Measurements from ENCODE around the gene SGSM1.

DNA sequence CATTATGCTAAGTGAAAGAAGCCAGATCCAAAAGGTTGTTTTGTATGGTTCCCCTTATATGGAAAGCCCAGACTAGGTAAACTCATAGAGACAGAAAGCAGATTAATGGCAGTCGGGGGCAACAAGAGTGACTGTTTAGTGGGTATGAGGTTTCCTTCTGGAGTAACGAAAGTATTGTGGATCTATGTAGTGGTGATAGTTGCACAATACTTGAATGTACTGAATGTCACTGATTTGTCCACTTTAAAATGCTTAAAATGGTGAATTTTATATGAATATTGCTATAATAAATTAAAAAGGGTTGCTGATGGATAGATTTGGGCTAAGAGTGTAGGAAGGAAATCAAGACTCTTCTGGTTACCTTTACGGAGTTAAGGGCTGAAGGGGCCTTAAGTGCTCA, 10.0 kb upstream of the SGSM1 start:
- TF ChIP-seq, protein P1, sequence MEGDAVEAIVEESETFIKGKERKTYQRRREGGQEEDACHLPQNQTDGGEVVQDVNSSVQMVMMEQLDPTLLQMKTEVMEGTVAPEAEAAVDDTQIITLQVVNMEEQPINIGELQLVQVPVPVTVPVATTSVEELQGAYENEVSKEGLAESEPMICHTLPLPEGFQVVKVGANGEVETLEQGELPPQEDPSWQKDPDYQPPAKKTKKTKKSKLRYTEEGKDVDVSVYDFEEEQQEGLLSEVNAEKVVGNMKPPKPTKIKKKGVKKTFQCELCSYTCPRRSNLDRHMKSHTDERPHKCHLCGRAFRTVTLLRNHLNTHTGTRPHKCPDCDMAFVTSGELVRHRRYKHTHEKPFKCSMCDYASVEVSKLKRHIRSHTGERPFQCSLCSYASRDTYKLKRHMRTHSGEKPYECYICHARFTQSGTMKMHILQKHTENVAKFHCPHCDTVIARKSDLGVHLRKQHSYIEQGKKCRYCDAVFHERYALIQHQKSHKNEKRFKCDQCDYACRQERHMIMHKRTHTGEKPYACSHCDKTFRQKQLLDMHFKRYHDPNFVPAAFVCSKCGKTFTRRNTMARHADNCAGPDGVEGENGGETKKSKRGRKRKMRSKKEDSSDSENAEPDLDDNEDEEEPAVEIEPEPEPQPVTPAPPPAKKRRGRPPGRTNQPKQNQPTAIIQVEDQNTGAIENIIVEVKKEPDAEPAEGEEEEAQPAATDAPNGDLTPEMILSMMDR (IDR thresholded peaks at IDR 0.05) = no peak
- TF ChIP-seq POLR2A (IDR thresholded peaks at IDR 0.05) = no peak

Data from right lobe of liver (tissue), 4 donors.